ENCODE results near the gene PCDHB6.

GRCh38 chr5:141127305-141127704, 22.6 kb upstream of the PCDHB6 start:
- TF ChIP-seq POLR2A (IDR thresholded peaks at IDR 0.05; ENCODE audit: low read length) (no peak), FOXS1 (CRISPR knock-in tag; IDR thresholded peaks at IDR 0.05) (no peak), CTCF (IDR thresholded peaks at IDR 0.05) (no peak), CEBPB (IDR thresholded peaks at IDR 0.05) (no peak), RAD21 (conservative IDR thresholded peaks at IDR 0.05 in 1 of 2, IDR thresholded peaks at IDR 0.05 in 1 of 2) (no peak), MAFK (IDR thresholded peaks at IDR 0.05; ENCODE audit: partially characterized antibody) (no peak), KDM1A (IDR thresholded peaks at IDR 0.05; ENCODE audit: low read depth) (no peak), CHD2 (IDR thresholded peaks at IDR 0.05; ENCODE audit: low read length, partially characterized antibody) (no peak)
